GM18868 (cell line): Measurements from ENCODE around the gene TAS2R3.
A peak's percentile ranks its signal among the peaks of the same experiment; 100 is the strongest.
"Not testable (repeated sequence)": the region's sequence is repeated elsewhere in the genome, so short reads cannot be mapped to it uniquely, and the experiment has no call there.

Experiments
- ATAC-seq: cut with Tn5 transposase; IDR thresholded peaks from one replicate; pipeline ENCODE4 v1.9.1; 2021; ENCODE audit warnings: mild to moderate bottlenecking, moderate library complexity; ENCODE audit not compliant: unreplicated experiment

Gene TAS2R3

GRCh38 chr7:141763797-141764196 lies at the start of gene TAS2R3:
Gene TAS2R3 (plus strand): TSS chr7:141764097. CDS start chr7:141764159, 62 bp downstream.
- ATAC-seq: no peak

- ATAC-seq: no peak
These were observed 49.3 kb upstream of the TAS2R3 start for GRCh38 chr7:141714571-141714970.

- ATAC-seq: no peak
These were observed 48.9 kb upstream of the TAS2R3 start for GRCh38 chr7:141715018-141715417.

GRCh38 chr7:141715794-141716689 lies 47.9 kb upstream of the TAS2R3 start:
- no peak for ATAC-seq

- ATAC-seq: no peak
These were observed 46.4 kb upstream of the TAS2R3 start for GRCh38 chr7:141717450-141717849.

GRCh38 chr7:141722529-141722928 lies 41.4 kb upstream of the TAS2R3 start:
- ATAC-seq: no peak

- ATAC-seq: peak; percentile 64
These were observed 34.9 kb upstream of the TAS2R3 start for GRCh38 chr7:141729020-141729419.

- no peak for ATAC-seq
These were observed 32.3 kb upstream of the TAS2R3 start for GRCh38 chr7:141731476-141732149.

GRCh38 chr7:141737118-141737835 lies 26.6 kb upstream of the TAS2R3 start:
- no peak for ATAC-seq

- ATAC-seq: peak; percentile 89
These were observed 25.9 kb upstream of the TAS2R3 start, which contains the start of gene SSBP1 for GRCh38 chr7:141737836-141738591. Gene SSBP1 (plus strand): TSS chr7:141738358. CDS start chr7:141739167, 809 bp downstream.

GRCh38 chr7:141738592-141739013 lies 25.3 kb upstream of the TAS2R3 start:
- peak; percentile 47 for ATAC-seq

- no peak for ATAC-seq
These were observed 24.6 kb upstream of the TAS2R3 start for GRCh38 chr7:141739250-141739649.

GRCh38 chr7:141742229-141742628 lies 21.7 kb upstream of the TAS2R3 start:
- no peak for ATAC-seq

GRCh38 chr7:141744131-141744530 lies 19.8 kb upstream of the TAS2R3 start:
- ATAC-seq: no peak

- no peak for ATAC-seq
These were observed 15.5 kb upstream of the TAS2R3 start for GRCh38 chr7:141748396-141748795.

- ATAC-seq: not testable (repeated sequence)
These were observed 12.0 kb upstream of the TAS2R3 start for GRCh38 chr7:141751904-141752303.

GRCh38 chr7:141752634-141753033 lies 11.3 kb upstream of the TAS2R3 start:
- no peak for ATAC-seq

GRCh38 chr7:141754939-141755338 lies 9.0 kb upstream of the TAS2R3 start:
- ATAC-seq: no peak

- not testable (repeated sequence) for ATAC-seq
These were observed 6.2 kb downstream of the TAS2R3 start for GRCh38 chr7:141770083-141770583.

- no peak for ATAC-seq
These were observed 12.5 kb downstream of the TAS2R3 start, which contains the start of gene TAS2R4 for GRCh38 chr7:141776374-141776773. Gene TAS2R4 (plus strand): TSS chr7:141776674. CDS start chr7:141778489, 1,815 bp downstream.
